DOHH2 (cell line): ENCODE results near the gene ESRRG.

Experiments
- EZH2phosphoT487 ChIP-seq: fragments of 200-600 bp; sonication (generic); IDR thresholded peaks from 2 replicates; pipeline ENCODE4 v1.6.1; 2017; ENCODE audit warnings: borderline replicate concordance, mild to moderate bottlenecking, antibody characterized with exemption, low read length, moderate library complexity, mixed read lengths
- TF ChIP-seq, protein P1 (sequence below): fragments of 200-600 bp; sonication (generic); IDR thresholded peaks from one replicate; pipeline ENCODE4 v1.5.1; 2014; ENCODE audit warnings: antibody characterized with exemption, mild to moderate bottlenecking, low read depth, low read length; ENCODE audit not compliant: poor library complexity, severe bottlenecking

GRCh38 chr1:216722821-216723220 lies 408 bp downstream of the ESRRG start:
- TF ChIP-seq, protein P1, sequence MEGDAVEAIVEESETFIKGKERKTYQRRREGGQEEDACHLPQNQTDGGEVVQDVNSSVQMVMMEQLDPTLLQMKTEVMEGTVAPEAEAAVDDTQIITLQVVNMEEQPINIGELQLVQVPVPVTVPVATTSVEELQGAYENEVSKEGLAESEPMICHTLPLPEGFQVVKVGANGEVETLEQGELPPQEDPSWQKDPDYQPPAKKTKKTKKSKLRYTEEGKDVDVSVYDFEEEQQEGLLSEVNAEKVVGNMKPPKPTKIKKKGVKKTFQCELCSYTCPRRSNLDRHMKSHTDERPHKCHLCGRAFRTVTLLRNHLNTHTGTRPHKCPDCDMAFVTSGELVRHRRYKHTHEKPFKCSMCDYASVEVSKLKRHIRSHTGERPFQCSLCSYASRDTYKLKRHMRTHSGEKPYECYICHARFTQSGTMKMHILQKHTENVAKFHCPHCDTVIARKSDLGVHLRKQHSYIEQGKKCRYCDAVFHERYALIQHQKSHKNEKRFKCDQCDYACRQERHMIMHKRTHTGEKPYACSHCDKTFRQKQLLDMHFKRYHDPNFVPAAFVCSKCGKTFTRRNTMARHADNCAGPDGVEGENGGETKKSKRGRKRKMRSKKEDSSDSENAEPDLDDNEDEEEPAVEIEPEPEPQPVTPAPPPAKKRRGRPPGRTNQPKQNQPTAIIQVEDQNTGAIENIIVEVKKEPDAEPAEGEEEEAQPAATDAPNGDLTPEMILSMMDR, result no peak
- no peak for TF ChIP-seq EZH2phosphoT487
